ENCODE measurements around the gene DND1.
"Not testable (repeated sequence)": the region's sequence is repeated elsewhere in the genome, so short reads cannot be mapped to it uniquely, and the experiment has no call there.

The DND1 gene

DNA sequence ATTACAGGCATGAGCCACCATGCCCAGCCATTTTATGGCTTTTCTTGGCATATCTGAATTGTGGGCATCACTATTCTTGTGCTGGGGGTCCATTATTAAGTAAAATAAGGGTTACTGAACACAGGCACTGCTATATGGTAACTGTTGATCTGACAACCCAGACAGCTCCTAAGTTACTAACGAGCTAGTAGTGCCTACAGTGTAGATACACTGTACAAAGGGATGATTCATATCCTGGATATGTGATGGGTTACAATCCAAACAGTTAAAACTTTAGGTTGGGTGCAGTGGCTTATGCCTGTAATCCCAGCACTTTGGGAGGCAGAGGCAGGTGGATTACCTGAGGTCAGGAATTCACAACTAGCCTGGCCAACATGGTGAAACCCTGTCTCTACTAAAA lies 44.7 kb downstream of the DND1 start:
- DNase-seq: no peak

DNA sequence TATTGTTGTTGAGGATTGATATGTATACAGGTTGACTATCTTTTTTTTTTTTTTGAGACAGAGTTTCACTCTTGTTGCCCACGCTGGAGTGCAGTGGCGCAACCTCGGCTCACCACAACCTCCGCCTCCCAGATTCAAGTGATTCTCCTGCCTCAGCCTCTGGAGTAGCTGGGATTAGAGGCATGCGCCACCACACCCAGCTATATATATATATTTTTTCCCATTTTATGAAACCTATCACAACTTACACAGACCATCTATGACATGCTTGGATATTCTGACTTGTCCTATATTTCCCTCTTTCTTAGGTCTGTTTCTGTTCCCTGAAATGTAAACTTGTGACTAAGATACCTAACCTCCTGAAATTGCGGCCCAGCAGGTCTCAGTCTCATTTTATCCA lies 45.4 kb downstream of the DND1 start:
- no peak for DNase-seq

DNA sequence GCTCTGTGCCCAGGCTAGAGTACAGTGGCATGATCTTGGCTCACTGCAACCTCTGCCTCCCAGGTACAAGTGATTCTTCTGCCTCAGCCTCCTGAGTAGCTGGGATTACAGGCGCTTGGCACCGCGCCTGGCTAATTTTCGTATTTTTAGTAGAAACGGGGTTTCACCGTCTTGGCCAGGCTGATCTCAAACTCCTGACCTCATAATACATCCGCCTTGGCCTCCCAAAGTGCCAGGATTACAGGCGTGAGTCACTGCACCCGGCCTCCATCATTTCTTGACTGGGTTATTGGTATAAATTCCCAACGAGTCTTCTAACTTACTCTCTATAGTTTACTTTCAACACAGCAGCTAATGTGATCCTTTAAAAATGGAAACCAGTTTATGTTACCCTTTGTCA lies 48.5 kb downstream of the DND1 start:
- not testable (repeated sequence) for DNase-seq

DNA sequence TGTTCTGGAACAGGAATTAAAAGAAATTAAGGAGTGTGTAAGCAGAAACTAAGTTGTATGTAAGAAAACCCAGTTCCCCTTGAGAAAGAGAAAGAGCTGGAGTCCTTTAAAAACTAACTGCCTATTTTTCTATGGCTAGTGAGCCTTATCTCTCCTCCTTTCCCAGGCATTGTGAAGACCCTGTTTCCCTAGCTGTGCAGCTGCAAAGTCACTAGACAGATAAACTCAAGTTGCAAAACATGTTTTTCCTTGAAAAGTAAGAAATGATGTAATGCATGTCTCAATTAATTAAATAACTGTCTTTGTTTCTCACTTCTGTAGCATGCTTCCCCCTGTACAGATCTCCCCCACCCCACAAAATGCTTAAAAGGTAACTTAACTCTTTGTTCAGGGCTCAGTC lies 50.3 kb downstream of the DND1 start:
- DNase-seq: not testable (repeated sequence)

DNA sequence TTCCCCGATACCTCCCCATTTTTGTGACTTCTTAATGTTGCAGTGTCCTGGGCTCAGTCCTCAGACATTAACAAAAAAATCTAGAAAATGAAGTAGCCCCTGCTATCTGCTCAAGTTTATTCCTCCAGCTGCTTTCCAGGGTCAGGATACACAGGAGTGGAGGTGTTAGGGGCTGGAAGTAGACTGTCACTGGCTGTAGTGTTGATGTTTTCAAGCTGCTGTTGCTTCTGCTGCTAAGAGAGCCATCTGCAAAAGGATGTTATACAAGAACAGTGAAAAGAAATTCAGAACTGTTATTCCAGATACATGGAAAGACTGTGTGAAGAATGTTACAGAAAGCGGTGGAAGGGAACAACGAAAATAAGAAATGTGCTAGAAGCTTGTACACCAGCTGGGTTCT lies 51.1 kb downstream of the DND1 start:
- no peak for DNase-seq

All from NCI-H1694 treated with DMSO at 0.1 percent for 48 hours (cell line).